CD4-positive, alpha-beta T cell treated with Interleukin-2 at 100 ng/mL for 4 hours (primary cell): ENCODE results near the gene PSMD13.
A peak's percentile ranks its signal among the peaks of the same experiment; 100 is the strongest.

Source experiments
- DNase-seq: peaks from one replicate; pipeline ENCODE4 v3.0.0-alpha.2; 2020; ENCODE audit warnings: low spot score

The PSMD13 gene

DNA sequence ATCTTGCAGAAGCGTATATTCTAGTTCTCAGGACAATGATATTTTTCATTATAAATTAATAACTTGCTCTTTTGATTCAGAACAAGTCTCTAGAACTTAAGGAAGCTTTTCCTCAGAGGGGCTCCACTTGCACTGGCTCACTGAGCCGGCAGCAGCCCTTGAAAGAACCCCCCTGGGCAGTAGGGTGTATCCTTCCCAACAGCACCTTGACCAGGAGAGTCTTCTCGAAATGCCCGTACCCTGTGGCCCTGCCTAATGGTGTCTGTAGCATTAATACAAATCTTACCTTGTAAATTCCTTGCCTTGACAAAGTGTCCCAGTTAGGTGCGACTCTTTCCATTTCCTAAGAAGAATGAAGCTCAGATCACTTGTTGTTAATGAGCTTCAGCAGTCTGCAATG lies 13.5 kb downstream of the PSMD13 start:
- no peak for DNase-seq

DNA sequence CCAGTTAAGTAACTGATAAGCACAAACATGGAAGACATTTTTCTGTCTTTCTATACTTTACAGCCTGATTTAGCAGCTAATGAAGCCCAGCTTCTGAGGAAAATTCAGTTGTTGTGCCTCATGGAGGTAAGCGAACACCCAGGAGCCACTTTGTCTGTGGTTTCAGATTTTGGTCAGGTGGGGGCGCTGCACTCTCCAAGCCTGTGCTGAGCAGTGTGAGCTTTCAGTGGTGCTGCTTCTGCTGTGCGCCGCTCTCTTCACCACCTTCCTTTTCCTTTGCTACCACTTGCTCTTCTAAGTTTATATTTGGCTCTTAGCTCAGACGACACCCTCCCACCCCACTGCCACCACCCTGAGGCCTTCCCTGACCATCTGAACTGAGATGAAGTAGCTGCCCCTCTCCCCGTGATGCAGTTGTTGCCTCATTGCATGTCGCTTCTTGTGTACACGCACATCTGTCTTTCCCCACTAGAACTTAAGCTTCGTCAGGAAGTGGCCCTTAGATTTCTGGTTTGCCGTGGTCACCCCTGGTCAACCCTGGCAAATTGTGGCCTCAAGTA lies 14.0 kb downstream of the PSMD13 start:
- DNase-seq: peak; percentile 82

DNA sequence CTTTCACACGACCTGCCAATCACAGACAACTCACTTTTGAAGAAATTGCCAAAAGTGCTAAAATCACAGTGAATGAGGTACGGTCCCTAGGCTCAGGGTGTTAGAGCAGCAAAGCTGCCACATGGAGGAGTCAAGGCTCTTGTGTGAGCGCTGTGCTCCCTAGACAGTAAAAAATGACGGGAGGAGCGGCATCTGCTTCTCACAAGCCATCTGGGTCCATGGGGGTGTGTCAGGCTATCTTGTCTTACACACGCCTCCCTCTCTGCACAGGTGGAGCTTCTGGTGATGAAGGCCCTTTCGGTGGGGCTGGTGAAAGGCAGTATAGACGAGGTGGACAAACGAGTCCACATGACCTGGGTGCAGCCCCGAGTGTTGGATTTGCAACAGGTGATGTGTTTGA lies 14.8 kb downstream of the PSMD13 start:
- DNase-seq: no peak

DNA sequence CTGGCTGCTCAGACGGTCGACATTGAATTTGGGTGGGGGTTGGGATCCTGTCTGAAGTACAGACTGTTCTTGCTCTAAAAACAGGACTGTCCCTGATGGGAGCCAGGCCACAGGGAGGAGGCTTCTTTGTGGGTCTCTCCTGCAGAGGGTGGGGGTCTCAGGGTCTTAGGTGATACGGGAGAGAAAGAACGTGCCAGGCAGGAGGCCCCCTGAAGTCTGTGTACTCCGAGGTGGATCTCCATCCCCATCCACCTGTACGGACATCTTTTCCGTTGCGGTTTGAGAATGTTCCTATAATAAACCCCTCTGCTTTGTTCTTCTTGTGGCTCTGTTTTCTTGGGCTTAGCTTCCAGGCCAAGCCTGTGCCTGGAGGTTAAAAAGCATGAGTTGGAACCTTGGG lies 15.9 kb downstream of the PSMD13 start:
- DNase-seq: no peak

DNA sequence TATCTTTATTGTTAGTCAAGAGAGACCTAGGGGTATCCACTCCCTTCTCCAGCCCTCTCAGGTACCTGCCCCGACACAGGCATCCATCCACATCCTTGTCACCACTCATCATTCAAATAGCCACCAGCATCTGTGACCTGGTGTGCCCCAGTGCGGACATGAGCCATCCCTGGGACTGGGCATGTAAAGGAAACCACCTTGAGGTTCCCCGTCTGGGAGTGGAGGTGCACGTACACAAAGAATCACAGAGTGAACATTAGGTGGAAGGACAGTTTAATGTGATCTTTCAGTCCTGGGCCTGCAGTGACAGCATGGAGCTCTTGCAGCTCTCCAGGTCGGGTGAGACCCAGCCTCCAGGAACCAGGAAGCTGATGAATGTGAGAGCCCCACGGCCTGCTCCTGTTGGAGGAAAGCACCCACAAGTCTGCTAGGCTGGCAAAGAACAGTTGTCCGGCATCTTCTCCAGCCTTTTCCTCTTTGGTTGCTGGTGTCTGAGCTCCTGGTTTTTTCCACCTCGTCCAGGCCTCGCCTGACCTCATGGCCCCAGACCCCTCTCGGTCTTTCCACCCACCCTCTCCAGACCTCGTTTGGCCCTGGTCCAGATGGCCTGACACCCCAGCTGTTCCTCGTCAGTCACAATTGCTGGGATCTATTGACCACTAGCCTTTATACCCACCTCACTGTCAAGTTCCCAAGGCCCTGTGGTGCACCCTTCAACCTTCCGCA lies 16.5 kb downstream of the PSMD13 start:
- DNase-seq: no peak

DNA sequence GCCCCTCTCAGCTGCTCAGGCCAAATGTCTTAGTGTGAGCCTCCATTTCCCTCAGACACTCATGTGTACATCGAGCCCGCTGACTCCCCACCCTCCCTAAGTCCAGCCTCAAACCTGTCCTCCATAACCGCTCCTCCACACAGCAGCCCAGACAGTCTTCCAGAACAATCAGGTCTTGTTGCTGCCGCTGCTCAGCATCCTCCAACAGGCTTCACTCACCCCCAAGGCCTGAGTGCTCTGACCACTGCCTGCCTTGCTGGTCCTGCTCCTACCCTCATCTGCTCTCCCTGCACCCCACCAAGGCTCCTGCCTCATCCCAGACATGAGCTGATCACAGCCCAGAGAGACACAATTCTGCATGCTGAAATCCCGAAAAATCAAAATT lies 17.1 kb downstream of the PSMD13 start:
- no peak for DNase-seq

DNA sequence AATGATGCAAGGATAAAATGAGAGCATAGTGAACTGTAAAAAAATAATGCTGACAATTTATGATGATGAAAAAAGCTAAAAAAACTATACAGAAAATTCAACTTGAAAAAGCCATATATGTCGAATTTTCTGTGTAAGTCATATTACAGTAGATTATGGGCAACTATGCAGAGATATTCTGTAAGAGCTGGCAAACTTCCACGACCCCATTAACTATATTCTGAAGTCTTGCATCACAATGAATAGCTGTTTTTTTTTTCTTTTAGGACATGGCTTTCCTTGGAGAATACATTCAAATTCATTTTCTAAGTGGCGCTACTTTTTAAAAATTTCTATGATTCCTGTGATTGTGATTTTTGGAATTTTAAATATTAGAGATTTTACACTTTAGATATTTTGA lies 18.4 kb downstream of the PSMD13 start:
- no peak for DNase-seq

DNA sequence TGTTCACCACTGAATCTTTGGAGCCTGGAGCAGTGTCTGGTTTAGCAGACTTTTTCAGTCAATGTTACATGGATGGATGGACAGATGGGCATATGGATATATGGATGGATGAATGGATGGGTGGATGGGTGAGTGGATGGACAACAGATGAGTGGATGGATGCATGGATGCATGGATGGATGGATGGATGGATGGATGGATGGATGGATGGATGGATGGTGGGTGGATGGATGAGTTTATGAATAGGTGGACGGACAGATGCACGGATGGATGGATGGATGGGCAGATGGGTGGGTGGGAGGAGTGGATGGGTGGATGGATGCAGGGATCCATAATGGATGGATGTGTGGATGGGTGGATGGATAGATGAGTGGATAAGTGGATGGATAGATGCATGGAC lies 19.0 kb downstream of the PSMD13 start:
- DNase-seq: no peak

DNA sequence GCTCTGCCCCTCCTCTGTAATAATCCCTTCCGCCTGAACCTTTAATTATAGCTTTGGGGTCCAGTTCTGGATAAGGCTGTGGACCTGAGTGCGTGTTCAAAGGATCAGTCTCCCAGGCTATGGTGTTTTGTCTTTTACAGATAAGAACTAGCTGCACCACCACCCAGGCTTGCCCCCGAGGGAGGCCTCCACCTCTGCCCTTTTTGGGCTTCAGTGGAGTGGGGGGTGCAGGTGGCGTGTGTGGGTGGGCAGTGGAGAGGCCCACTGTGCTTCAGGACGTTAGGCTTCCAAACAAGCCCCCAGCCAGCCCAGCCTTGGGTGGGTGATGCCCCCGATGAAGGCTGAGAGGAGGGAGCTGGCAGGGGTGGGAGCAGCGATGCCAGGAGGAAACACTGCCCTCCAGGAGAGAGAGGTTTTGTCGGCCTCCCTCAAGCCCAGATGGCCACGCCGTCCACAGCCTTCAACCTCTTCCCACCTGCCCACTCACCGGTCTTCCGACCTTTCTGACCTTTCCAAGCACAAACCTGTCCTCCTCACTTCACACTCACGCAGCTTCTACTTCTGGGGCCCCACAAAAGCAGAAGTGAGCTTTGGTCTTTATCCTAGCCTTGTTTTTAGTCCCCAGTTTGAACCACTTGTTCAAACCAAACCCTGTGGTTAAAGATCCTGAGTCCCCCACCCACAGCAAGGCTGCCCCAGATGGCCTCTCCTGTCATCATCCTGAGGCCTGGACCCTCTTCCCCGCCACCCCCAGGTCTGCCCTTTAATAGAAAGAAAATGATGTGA lies 20.4 kb downstream of the PSMD13 start:
- DNase-seq: no peak

DNA sequence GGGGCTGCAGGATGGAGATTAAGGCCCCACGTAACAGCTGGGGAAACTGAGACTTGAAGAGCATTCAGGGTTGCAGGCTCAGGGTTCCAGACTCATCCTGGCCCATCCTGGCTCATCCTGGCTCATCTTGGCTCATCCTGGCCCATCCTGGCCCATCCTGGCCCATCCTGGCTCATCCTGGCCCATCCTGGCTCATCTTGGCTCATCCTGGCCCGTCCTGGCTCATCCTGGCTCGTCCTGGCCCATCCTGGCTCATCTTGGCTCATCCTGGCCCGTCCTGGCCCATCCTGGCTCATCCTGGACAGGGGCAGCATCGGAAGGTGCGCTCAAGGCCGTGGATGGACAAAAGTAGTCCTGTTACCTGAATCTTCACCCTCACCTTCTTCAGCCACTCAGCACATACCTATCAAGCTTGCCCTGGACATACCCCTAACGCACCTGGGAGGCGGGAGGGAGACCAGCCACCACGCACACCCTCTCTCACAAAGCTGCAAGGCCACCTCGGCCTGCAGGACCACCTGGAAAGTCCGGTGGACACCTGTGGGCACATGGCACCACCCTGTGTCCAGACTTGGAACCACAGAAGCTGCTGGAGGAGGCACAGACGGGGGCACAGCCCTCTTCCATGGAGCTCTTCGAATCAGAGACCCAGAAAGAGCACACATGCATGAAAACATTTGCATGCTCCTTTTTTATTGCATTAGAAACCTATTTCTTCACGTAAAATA lies 21.2 kb downstream of the PSMD13 start:
- no peak for DNase-seq

DNA sequence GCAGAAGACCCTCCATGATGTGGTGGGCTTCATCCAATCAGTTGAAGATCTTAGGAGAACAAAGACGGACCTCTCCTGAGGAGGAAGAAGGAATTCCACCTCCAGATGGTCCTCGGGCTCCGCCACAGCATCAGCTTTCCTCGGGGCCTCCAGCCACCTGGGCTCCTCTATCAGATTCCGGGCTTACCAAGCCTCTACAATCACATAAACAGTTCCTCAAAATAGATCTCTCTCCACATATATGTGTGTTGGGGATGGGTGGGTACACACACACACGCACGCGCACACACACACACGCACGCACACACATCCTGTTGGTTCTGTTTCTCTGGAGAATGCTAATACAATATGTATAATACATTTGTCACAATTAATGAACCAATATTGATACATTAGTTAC lies 22.6 kb downstream of the PSMD13 start:
- no peak for DNase-seq

DNA sequence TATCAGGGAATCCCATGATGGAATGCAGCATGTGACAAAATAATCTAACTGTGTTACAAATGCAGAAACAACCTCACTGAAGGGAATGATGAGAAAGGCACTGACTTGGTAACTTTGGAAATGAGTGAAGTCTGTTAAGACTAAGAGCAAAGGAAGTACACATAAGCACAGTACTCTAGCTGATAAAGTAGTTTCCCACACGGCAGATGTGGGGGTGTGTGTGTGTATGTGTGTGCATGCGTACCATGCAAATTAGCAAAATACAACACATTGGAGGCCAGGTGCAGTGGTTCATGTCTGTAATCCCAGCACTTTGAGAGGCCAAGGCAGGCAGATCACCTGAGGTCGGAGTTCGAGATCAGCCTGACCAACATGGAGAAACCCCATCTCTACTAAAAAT lies 24.8 kb downstream of the PSMD13 start:
- DNase-seq: no peak

DNA sequence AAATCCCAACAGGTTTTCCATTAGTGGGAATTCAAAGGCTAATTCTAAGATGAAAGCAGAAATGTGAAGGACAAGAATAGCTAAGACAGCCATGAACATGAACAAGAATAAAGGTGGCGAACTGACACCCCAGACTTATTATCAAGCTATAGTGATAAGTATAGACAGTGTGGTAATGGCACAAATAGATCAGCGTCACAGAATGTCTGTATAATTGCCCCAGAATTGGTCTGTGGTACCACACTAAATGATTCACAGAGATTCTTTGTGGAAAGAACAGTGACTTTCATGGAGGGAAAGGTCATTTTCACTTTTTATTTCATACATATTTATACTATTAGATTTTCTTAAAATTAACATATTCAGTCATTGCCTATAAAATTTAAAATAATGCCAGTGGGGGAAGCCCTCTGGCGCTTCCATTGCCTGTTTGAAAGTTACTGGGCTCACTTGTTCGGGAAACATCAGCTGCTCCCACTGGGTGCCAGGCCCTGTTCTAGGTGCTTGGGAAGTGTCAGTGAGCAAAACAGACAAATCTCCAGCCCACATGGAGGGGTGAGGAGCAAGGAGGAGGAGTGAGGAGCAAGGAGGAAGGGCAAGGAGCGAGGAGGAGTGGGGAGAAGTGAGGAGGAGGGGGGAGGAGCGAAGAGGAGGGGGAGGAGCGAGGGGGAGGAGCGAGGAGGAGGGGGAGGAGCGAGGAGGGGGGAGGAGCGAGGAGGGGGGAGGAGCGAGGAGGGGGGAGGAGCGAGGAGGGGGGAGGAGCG lies 30.1 kb downstream of the PSMD13 start:
- peak; percentile 48 for DNase-seq

DNA sequence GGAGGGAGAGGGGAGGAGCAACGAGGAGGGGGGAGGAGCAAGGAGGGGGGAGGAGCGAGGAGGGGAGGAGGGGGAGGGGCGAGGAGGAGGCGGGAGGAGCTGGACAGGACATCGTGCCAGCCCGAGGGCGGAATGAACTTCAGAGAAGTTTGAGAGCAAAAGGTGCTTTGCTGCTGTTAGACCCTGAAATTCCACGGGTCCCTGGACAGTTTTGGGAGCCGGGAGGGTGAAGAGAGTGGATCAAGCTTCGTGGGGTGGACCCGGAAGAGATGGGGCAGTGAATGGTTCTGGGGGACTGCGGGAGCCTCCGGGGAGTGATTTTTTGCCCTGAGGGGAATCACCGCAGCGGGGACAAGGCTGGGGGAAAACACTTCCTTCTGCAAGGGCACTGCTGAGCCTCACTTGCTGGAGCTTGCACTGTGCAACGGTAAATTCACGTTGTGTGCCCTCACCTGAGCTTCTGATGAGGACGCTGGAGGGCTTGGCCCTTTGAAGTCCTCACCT lies 30.8 kb downstream of the PSMD13 start:
- DNase-seq: peak; percentile 47

DNA sequence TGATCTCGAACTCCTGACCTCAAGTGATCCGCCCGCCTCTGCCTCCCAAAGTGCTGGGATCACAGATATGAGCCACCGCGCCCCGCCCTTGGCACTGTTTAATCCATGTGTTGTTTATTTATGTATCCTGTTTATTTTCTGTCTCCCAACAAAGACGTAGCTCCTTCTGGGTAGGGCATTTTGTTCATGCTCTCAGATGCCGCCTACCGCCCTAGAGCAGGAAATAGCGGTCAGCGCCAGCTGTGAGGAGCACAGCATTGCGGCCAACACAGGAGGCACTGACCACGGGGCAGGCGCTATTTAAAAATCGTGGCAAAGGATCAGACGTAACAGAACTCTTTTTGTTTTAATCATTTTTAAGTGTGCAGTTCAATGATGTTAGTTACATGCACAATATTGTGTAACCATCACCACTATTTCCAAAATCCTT lies 32.0 kb downstream of the PSMD13 start:
- peak; percentile 45 for DNase-seq

DNA sequence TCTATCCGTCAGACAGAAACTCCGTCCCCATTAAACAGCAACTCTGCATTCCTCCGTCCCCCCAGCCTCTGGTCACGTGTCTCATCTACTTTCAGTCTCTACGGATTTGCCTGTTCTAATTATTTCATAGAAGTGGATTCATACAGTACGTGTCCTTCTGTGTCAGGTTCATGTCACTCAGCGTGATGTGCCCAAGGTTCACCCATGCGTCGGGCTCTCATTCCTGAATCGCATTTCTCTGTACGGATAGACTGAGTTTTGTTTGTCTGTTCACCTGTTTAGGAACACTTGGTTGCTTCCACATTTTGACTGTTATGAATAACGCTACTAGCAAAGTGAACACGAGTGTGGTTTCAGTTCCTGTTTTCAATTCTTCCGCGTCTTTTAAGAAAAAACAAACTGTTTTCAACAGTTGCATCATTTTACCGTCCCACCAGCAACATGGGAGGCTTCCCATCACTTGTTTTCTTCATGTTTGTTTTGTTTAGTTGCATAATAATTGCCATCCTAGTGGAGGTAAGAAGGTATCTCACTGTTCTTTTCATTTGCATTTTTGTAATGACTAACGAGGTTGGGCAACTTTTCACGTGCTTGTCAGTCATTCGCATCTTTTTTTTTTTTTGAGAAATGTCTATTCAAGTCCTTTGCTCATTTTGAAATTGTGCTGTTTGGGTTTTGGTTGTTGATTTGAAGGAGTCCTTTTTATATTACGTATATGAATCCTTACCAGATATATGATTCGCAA lies 32.5 kb downstream of the PSMD13 start:
- peak; percentile 64 for DNase-seq

DNA sequence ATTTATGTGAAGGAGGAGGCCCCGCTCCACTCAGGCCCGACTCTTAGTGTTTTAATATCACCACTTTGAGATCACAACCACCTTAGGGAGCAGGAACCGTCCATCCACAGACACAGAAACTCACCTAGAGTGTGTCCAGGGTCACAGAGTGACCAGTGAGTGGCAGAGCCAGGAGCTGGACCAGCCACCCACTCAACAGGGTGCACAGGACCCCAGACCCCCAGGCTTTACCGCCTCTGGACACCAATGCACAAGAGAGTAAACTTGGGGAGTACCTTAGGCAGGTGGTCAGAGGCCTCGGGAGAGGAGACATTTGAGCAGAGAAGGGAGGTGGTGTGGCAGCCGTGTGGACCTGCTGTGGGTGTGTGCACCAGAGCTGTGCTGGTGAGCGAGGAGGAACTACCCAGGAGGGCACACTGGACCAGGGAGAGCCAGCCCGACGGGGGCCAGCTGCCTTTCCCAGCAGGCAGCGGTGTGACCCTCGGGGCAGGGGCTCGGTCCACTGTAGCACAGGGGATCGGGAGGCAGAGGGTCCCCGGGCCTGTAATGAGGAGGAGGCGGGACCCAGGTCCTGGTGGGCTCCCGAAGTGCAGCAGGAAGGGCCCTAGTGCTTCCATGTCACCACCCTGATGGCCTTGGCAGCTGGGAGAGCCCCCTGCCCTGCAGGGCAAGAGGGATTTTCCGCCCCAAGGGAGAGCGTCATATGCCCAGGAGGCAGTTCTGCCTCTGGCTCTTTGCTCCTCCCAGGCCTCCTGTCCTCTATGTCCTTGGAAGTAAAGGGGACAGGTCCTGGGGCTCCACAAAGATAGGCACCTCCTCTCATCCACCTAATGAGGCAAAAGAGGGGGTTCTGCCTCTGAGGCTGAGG lies 33.9 kb downstream of the PSMD13 start:
- DNase-seq: no peak

DNA sequence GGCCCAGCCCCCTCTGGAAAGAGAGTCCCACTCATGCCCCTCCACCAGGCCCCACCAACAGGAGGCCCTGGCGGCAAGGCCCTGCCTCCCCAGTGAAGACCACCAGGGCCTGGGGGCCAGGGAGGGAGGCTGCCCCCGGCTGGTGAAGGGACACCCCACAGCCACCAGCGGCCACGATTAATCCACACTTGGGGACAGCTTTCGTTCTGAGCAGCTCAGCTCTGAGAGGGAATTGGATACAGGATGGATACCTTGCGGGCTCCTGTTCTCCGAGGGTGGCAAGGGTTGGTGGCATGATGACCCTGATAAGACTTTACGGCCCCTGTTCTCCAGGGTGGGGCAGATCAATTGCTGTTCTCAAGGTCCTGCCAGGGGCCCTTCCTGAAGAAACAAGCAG lies 34.5 kb downstream of the PSMD13 start:
- no peak for DNase-seq

DNA sequence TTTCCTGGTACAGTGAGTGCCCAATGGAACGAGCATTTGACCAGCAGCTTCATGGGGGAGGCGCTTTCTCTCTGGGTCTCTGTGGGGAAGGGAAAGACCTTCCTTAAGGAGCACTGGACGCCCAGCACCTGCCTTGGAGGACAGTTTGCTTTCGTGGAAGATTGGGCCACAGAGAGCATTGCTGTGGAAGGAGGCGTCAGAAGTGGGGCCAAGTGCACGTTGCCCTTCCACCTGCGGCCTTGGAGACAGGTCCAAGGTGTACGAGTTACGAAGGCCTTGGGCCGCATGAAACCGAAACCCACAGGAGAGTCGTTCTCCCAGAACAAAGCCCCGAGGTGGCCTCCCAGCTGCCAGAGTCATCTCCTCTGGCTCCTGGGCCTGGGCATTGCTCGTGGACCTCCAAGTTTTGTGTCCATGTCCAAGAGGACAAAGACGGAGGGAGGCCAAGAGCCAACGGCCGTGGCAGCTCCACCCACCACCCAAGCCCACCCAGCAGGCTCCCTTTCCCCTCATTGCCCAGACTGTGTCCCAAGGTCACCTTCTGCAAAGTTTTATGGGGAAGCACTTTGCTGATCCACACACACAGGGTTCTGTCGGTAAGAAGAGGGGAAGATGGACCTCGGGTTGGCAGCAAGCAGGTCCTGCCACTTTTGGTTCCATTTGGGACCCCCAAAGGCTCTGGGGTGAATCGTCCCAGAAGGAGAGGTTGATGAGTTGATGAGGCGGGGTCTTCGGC lies 35.6 kb downstream of the PSMD13 start:
- no peak for DNase-seq

DNA sequence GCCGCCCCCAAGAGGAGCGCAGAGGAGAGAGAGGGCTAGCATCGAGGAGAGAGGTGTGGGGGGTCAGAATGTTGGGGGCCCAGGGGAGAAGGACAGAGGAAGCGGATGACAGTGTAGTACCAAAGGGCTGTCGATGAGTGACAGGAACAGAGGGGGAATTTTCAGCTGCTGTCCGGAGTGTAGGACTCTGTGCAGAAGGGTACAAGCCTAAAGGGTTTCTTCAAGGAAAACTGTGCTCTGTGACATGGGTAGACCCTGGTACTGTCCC lies 36.1 kb downstream of the PSMD13 start:
- DNase-seq: no peak
